GM12873 (cell line): ENCODE measurements around the gene CAMK1D.

ENCODE experiments used
- TF ChIP-seq, protein P1 (sequence below): IDR thresholded peaks from 2 replicates; pipeline ENCODE4 v1.5.1; 2012; ENCODE audit warnings: low read depth, mild to moderate bottlenecking, moderate library complexity, low read length, control low read depth; ENCODE audit not compliant: insufficient read depth; ENCODE audit errors: missing control alignments

Gene CAMK1D

DNA sequence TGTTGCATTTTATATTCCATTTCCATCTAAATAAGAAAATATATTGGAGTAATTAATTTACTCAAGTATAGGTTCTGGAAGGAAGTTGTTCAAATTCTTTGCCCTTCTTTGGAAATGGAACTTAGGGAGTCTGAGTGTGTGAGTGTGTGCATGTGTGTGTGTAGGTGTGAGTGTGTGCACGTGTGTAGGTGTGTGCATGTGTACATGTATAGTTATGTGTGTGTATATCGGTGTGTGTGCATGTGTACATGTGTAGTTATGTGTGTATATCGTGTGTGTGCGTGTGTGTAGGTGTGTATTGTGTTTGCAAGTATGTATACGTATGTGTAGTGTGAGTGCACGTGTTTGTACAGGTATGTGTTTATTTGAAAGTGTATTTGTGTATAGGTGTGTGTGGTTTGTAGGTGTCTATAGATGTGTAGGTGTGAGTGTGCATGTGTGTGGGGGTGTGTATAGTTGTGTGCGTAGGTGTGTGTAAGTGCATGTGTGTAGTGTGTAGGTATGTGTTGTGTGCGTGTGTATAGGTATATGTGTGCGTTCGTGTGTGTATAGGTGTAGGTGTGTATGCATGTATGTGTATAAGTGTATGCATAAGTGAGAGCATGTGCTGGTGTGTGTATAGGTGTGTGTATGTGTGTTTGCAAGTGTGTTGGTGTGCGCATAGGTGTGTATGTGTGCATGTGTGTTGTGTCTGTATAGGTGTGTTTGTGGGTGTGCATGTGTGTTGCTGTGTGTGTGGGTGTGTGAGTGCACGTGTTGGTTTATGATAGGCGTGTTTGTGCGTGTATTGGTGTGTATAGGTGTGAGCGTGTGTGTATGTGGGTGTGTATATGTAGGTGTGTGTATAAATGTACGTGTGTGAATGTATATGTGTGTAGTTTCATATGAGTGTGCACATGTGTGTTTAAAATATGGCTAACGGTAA is 266.2 kb downstream of the CAMK1D start:
- TF ChIP-seq, protein P1, sequence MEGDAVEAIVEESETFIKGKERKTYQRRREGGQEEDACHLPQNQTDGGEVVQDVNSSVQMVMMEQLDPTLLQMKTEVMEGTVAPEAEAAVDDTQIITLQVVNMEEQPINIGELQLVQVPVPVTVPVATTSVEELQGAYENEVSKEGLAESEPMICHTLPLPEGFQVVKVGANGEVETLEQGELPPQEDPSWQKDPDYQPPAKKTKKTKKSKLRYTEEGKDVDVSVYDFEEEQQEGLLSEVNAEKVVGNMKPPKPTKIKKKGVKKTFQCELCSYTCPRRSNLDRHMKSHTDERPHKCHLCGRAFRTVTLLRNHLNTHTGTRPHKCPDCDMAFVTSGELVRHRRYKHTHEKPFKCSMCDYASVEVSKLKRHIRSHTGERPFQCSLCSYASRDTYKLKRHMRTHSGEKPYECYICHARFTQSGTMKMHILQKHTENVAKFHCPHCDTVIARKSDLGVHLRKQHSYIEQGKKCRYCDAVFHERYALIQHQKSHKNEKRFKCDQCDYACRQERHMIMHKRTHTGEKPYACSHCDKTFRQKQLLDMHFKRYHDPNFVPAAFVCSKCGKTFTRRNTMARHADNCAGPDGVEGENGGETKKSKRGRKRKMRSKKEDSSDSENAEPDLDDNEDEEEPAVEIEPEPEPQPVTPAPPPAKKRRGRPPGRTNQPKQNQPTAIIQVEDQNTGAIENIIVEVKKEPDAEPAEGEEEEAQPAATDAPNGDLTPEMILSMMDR = no peak

DNA sequence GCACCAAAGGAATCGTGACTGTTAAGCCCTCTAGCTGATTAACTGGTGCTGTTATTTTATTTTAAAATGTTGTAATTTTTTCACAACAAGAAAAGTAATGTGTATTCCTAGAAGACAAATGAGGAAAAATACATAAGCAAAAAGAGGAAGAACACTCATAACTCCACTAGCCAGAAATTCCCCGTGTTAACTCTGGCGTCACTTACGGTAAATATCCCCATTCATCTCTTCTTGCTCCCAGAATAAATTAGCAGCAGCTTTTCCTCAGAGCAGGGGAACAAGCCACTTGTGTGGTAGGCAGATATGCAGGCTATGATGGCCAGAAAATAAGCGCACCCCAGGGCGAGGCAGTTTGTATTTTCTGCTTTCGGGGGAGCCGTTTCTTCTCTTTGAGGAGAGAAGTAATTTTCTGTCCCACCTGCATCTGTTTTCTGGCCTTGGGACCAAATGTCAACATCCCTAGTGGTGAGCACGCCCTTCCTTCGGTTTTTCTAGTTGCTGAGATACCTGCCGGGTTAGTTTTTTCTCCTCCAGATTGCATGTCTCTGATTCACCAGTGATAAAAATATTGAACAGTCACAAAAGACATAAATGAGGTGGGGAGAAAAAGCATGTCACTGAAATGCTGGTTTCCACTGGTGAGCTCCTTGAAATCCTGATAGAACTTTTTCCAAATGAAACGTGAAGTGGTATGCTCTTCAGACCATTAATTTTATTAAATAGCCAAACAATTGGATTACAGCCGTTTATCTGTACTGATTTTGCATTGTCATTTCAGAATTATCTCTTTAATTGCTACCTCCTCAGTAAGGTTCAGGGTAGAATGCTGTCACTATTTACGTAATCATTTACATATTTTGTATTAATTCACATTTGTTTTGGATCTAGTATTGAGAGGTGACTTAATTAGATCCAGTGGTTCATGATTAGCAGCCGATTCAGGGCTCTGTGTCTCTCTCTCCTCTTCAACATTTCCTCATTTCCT is 268.1 kb downstream of the CAMK1D start:
- TF ChIP-seq, protein P1 = no peak

DNA sequence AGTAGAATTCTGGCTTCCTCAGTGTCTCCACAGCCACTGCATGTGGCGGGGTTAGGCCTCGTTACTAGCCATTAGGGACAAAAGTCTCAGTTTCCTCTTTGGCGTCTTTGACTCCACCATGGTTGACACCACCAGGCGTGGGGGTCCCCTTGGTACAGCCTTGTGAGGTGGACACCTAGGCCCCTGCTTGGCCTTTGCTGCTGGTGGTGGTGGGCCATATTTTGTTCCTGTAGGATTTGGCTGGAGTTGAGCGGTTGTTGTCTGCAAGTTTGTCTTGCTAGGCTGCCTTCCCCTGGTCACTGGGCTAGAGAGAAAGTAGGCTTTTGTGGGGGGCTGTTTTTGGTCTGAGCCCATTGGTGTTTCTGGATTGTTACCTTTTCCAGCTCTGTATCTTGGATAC is 272.7 kb downstream of the CAMK1D start:
- TF ChIP-seq, protein P1 = no peak

DNA sequence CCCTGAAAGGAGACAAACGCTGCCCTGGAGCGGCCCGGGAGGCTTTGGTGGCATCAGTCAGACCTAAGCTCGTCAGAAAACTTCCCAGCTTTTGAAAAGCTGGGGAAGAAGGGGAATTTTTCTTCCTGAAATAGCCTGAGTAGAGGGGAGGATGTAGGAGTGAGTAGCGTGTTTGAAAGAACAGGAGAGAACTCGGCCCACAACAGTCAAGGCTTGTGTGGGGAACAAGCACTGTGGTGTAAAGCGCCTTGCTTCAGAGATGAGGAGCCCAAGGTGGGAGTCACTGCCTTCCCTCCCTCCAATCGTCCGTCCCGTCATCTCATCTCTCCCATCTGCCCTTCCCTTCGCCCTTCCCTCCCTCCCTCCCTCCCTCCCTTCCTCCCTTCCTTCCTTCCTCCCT is 273.3 kb downstream of the CAMK1D start:
- TF ChIP-seq, protein P1 = no peak

DNA sequence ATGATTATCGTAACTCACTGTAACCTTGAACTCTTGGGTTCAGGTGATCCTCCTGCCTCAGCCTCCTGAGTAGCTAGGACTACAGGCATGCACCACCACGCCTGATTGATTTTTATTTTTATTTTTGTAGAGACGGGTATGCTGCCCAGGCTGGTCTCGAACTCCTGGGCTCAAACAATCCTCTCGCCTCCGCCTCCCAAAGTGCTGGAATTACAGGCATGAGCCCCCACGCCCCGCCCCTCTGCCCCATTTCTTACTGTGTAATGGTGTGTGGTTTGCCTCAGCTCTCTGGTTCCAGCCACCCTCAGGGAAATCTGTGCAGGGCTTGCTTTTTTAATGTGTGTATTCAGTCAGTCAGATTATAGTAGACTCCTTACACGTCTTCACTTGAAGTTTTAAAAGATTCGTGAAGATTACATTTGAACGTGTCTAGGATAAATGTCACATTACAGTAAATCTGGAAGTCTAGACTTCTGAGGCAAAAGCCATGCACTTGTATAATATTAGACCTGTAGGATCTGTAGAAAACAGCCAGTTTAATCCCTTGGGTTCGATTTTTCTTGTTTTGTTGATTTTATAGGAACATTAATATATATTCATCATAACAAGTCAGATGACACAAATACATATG is 276.2 kb downstream of the CAMK1D start:
- TF ChIP-seq, protein P1 = no peak

DNA sequence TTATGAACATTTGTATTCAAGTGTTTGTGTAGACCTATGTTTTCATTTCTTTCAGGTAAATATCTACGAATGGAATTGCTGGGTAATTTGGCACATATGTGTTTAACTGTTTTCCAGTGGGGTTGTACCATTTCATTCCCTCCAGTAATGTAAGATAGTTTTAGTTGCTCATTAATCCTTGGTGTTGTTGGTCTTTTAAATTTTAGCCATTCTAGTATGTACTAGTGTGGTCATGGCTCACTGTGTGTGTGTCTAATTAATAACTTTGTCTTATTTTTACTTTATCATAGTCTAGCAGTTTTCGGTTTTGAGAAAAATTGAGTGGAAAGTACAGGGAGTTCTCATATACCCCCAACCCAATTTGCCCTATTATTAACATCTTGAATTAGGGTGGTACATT is 278.8 kb downstream of the CAMK1D start:
- TF ChIP-seq, protein P1 = no peak
